A673 (cell line): ENCODE measurements around the gene ABR. TPM values are rescaled to one million over a fixed set of nuclear protein-coding genes. Genes with fewer than 3 reads are reported as not detected.

Source experiments
- BruUV-seq: library from RNA; stranded (reverse); fragments of 400-500 nt; replicated peaks from 2 replicates; lab custom pipeline; 2021; lab: Mats Ljungman, UMichigan
- CTCF ChIA-PET: fragments of 300-600 bp; sonication (Branson Sonifier 250); formaldehyde crosslinking; loops from one replicate; lab custom pipeline; 2022; ENCODE audit warnings: antibody characterized with exemption; lab: Charles Lee
- POLR2A ChIA-PET: fragments of 300-600 bp; sonication (Branson Sonifier 250); formaldehyde crosslinking; loops from one replicate; lab custom pipeline; 2022; ENCODE audit warnings: antibody characterized with exemption; ENCODE audit not compliant: low non-redundant PET; lab: Charles Lee
- DNase-seq: peaks from one replicate; pipeline ENCODE4 v3.0.0-alpha.2; 2015; ENCODE audit warnings: low spot score
- H3K27ac ChIP-seq: fragments of 200-600 bp; sonication (generic); 2 replicates; pipeline ENCODE4 v1.5.1; 2016; ENCODE audit warnings: mixed run types, low read depth, mild to moderate bottlenecking, mixed read lengths, antibody characterized with exemption, low read length; ENCODE audit not compliant: poor library complexity, severe bottlenecking
- H3K27me3 ChIP-seq: fragments of 200-600 bp; sonication (generic); replicated peaks from 2 replicates; pipeline ENCODE4 v1.6.1; 2017; ENCODE audit warnings: mixed run types, low read depth, mild to moderate bottlenecking, mixed read lengths, antibody characterized with exemption, low read length; ENCODE audit not compliant: insufficient read depth, poor library complexity
- H3K36me3 ChIP-seq: fragments of 200-600 bp; sonication (generic); 2 replicates; pipeline ENCODE4 v1.6.1; 2016; ENCODE audit warnings: mixed run types, mild to moderate bottlenecking, mixed read lengths, antibody characterized with exemption, low read length; ENCODE audit not compliant: insufficient read depth, poor library complexity, severe bottlenecking
- H3K4me1 ChIP-seq: fragments of 200-600 bp; sonication (generic); 2 replicates; pipeline ENCODE4 v1.6.1; 2017; ENCODE audit warnings: mixed run types, mild to moderate bottlenecking, mixed read lengths, antibody characterized with exemption, low read length; ENCODE audit not compliant: insufficient read depth, poor library complexity, severe bottlenecking
- H3K4me3 ChIP-seq: fragments of 200-600 bp; sonication (generic); 2 replicates; pipeline ENCODE4 v1.5.1; 2016; ENCODE audit warnings: low read depth, mixed run types, mild to moderate bottlenecking, mixed read lengths, low read length; ENCODE audit not compliant: poor library complexity, severe bottlenecking
- H3K9me3 ChIP-seq: fragments of 200-600 bp; sonication (generic); 2 replicates; pipeline ENCODE4 v1.6.1; 2016; ENCODE audit warnings: mixed run types, low read depth, mild to moderate bottlenecking, mixed read lengths, antibody characterized with exemption, low read length; ENCODE audit not compliant: poor library complexity, severe bottlenecking
- EZH2 ChIP-seq: fragments of 200-600 bp; sonication (generic); IDR thresholded peaks from 2 replicates; pipeline ENCODE4 v1.6.1; 2017; ENCODE audit warnings: borderline replicate concordance, low read depth, mild to moderate bottlenecking, mixed read lengths, antibody characterized with exemption, low read length; ENCODE audit not compliant: poor library complexity, severe bottlenecking
- intact Hi-C: fragments of 100-400 bp; cut with micrococcal nuclease; formaldehyde crosslinking; loops from one replicate; pipeline ENCODE4 v1.10.0; 2022; ENCODE audit not compliant: unreplicated experiment
- total RNA-seq: library from RNA; stranded (reverse); gene quantifications from 2 replicates; pipeline ENCODE4 v1.2.3, GENCODE V29; 2021
- TF ChIP-seq, protein P1 (sequence below): fragments of 300-800, 200-600 bp; sonication (generic); conservative IDR thresholded peaks from 2 replicates; pipeline ENCODE4 v1.5.1; 2017; ENCODE audit warnings: low read depth, mild to moderate bottlenecking, antibody characterized with exemption, low read length, moderate library complexity, mixed read lengths

Gene ABR
- total RNA-seq, 1 experiment from 2014 or later = 47.6 TPM

DNA sequence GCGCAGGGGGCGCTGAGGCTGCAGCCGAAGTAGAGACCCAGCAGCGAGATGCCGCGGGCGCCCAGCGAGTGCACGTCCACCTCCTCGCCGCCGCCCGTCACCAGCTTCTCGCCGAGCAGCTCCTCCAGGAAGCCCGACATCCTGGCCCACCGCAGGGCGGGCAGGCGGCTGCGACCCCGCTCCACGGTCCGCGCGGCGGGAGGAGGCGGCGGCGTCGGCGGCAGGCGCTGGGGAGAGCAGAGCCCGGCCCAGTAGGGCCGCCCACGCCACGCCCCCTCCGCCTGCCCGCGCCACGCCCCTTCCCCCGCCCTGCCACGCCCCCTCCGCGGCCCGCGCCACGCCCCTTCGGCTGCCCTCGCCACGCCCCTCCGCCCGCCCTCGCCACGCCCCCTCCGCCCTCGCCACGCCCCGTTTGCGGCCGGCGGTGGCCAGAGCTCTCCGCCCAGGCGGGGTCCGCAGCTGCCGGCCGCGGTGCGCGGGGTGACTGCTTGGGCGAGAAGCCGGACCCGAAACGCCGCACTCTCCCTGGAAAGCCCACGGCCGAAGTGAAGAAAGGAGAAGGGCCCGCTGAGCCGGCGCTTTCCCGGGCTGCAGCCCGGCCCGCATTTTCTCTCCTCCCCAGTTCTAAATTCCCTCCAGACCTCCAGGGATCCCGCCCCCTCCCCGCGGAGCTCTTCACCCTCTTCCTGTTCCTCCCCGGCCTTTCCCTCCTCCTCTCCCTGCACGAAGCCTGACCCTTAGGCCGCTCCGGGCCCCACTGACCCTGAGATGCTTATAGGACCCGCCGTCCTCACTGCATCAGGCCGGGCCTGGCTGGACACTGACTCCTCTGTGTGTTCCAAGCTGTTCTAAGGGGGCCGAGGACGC lies 200.0 kb downstream of the ABR start, which contains the start of gene NXN:
Gene NXN (minus strand): TSS at position 238 of the 867 bp plus-strand sequence.
- H3K4me1 ChIP-seq = peaks cover 8% of the 10 kb centered on the region
- no peaks in the 10 kb centered on the region for H3K36me3 ChIP-seq
- no peaks in the 10 kb centered on the region for H3K9me3 ChIP-seq
- ChIA-PET POLR2A (interaction anchor here (0.6 to 0.7 kb wide), 2 partner anchors 18 to 363 kb away, joined by 3 to 4 read pairs; no protein-coding TSS in a partner anchor), CTCF (interaction anchor here (0.6 to 1.6 kb wide), 11 partner anchors 17 to 568 kb away, joined by 3 to 10 read pairs (median 4); partner anchors contain the start of genes CRK and TIMM22)
- intact Hi-C loops = loop anchor here (5.0 kb wide), 1 partner anchor 567 kb away; a partner anchor contains a TSS
- BruUV-seq = no TSS peak
- peak; percentile 74 for DNase-seq
- peak within 1 kb of the TSS; percentile 54 for H3K4me3 ChIP-seq
- TF ChIP-seq EZH2 = no peak
- TF ChIP-seq, protein P1, sequence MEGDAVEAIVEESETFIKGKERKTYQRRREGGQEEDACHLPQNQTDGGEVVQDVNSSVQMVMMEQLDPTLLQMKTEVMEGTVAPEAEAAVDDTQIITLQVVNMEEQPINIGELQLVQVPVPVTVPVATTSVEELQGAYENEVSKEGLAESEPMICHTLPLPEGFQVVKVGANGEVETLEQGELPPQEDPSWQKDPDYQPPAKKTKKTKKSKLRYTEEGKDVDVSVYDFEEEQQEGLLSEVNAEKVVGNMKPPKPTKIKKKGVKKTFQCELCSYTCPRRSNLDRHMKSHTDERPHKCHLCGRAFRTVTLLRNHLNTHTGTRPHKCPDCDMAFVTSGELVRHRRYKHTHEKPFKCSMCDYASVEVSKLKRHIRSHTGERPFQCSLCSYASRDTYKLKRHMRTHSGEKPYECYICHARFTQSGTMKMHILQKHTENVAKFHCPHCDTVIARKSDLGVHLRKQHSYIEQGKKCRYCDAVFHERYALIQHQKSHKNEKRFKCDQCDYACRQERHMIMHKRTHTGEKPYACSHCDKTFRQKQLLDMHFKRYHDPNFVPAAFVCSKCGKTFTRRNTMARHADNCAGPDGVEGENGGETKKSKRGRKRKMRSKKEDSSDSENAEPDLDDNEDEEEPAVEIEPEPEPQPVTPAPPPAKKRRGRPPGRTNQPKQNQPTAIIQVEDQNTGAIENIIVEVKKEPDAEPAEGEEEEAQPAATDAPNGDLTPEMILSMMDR = 0 out of 2 replicates have a peak, but pooled peaks have one; percentile 27
- no peak within 1 kb of the TSS for H3K27ac ChIP-seq
- peaks cover 41% of the 10 kb centered on the region for H3K27me3 ChIP-seq

DNA sequence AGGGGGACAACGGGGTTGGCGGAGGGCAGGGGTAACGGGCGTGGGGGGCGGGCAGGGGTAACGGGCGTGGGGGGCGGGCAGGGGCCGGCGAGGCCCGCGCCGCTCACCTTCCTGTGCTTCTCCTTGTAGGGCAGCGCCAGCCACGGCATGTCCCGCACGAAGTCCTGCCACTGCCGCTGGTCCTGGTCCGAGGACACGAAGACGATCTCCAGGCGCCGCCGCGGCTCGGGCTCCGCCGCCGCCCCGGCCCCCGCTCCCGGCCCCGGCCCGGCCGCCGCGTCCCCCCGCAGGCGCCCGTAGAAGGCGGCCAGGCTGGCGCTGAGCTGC lies 200.6 kb downstream of the ABR start:
- no peak for DNase-seq
- H3K36me3 ChIP-seq = no peaks in the 10 kb centered on the region
- TF ChIP-seq, protein P1 = no peak
- TF ChIP-seq EZH2 = no peak
- ChIA-PET CTCF (interaction anchor here (0.7 to 1.2 kb wide), 5 partner anchors 18 to 567 kb away, joined by 3 to 4 read pairs (median 4); partner anchors contain the start of gene TIMM22), POLR2A (interaction anchor here (0.7 kb wide), 1 partner anchor 18 kb away, joined by 3 read pairs; no protein-coding TSS in a partner anchor)
- H3K9me3 ChIP-seq = no peaks in the 10 kb centered on the region
- no TSS peak for BruUV-seq
- H3K4me3 ChIP-seq = peak overlapping the region; percentile 54
- H3K27me3 ChIP-seq = peaks cover 41% of the 10 kb centered on the region
- intact Hi-C loops = no loop called here
- peaks cover 8% of the 10 kb centered on the region for H3K4me1 ChIP-seq
- H3K27ac ChIP-seq = no peak overlapping the region

DNA sequence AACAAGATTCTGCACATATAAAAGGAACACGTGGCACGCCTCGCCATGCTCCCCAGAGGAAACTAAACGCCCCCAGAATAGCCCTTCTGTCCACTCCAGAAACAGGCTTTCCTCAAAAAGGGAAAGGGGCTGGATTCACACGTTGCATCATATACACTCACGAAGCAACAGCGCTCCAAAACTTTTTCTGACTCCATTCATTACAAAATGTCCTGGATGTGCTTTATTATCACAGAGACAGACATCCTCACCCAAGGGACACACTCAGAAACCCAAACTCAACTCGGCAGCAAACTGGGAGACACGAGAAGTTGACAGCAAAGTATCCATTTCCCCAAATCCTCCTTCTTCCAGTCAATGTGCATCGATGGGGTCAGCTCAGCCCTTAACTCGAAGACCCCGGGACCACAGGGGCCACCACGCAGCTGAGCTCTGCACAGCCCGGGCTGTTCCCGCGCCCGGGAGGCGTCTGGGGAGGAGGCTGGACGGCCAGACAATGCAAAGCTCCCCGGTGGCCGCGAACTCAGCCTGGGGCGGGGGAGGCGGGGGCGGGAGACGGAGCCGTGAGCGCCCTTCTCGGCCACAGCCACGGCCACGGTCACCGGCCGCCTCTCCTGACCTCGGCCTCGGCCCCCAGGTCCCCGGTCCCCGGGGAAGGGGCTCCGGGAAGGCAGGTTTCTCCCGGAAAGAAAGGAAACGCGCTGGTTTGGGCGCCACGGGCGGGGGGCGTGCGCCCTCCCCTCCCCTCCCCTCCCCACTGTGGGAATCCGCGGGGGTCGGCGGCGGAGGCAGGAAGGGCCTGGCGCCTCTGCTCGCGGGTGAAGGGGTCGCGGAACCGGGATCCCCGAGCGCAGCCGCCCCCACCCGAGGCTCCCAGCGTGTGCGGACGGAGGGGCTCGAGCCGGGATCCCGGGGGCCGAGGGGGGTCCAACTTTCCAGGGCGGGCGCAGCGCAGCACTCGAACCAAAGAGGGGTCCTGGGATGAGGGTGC lies 201.4 kb downstream of the ABR start:
- intact Hi-C loops = no loop called here
- Histone ChIP-seq H3K4me3 (peak overlapping the region; percentile 45), H3K36me3 (no peaks in the 10 kb centered on the region), H3K9me3 (no peaks in the 10 kb centered on the region), H3K27ac (no peak overlapping the region), H3K27me3 (peaks cover 41% of the 10 kb centered on the region), H3K4me1 (peaks cover 8% of the 10 kb centered on the region)
- POLR2A ChIA-PET = interaction anchor here (0.7 kb wide), 1 partner anchor 19 kb away, joined by 3 read pairs; no protein-coding TSS in a partner anchor
- TF ChIP-seq, protein P1 = no peak
- peak; percentile 84 for TF ChIP-seq EZH2
- CTCF ChIA-PET = no interaction called here
- no peak for DNase-seq
- BruUV-seq = no TSS peak
